Measurements from ENCODE around the gene CFAP61. TPM values are rescaled to one million over a fixed set of nuclear protein-coding genes. Genes with fewer than 3 reads are reported as not detected.

The CFAP61 gene
- polyA plus RNA-seq, 1 of the 3 experiments (the other 2 are of a cell fraction) = 0.26 TPM

DNA sequence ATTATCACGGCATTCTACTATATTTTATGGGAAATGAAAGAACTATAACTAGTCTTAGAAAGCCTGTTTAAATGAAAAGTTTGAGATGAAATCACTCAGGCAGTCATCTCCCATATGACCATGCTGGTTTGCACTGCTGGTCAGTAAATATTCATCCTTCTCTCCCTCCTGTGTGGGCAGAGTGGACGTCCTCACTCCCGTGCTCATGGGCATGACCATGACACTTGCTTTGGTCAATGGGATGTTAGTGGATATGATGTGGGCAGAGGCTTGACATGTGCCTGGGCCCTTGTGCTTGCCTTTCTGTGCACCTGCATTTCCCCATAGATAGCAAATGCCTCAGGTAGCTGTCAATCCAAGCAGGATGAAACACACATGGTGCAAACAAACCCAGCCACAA is 222.5 kb downstream of the CFAP61 start:
- POLR2A ChIA-PET = no interaction called here
- H3K9ac ChIP-seq = no peak overlapping the region

More for the DNA sequence above, 222.5 kb downstream of the CFAP61 start:
- Histone ChIP-seq H3K27ac (ENCODE audit: low read depth in 2 of 2, low read length in 1 of 2) (no peak overlapping the region), H4K20me1 (ENCODE audit: insufficient read depth) (no peaks in the 10 kb centered on the region), H3F3A (replicated peaks; ENCODE audit: insufficient read depth) (no peaks in the 10 kb centered on the region), H2AFZ (ENCODE audit: low read depth) (no peak overlapping the region), H3K9me3 (no peaks in the 10 kb centered on the region), H3K27me3 (ENCODE audit: insufficient read depth) (no peaks in the 10 kb centered on the region), H3K4me2 (no peak overlapping the region), H3K36me3 (replicated peaks in 1 of 2; ENCODE audit: control insufficient read depth in 1 of 2, insufficient read depth in 2 of 2, low read length in 1 of 2) (no peaks in the 10 kb centered on the region), H3K4me1 (ENCODE audit: control insufficient read depth in 1 of 2, insufficient read depth in 2 of 2, low read depth in 1 of 2, low read length in 1 of 2) (no peaks in the 10 kb centered on the region; a peak in 1 of 4 replicates), H3K79me2 (ENCODE audit: insufficient read depth) (no peaks in the 10 kb centered on the region), H3K4me3 (ENCODE audit: low read depth in 2 of 2, low read length in 1 of 2) (no peak overlapping the region), H3K9me2 (no peaks in the 10 kb centered on the region)
- 40% methylated on average over 3 of the region's 3 CpGs for WGBS (ENCODE audit: low lambda C conversion rate)
- CTCF ChIA-PET = interaction anchor here (1.1 kb wide), 1 partner anchor 8 kb away, joined by 3 read pairs; no protein-coding TSS in a partner anchor
- no peak for TF ChIP-seq TEAD4 (IDR thresholded peaks at IDR 0.05; ENCODE audit: borderline replicate concordance, insufficient read depth)
- TF ChIP-seq, protein P1, sequence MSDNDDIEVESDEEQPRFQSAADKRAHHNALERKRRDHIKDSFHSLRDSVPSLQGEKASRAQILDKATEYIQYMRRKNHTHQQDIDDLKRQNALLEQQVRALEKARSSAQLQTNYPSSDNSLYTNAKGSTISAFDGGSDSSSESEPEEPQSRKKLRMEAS (IDR thresholded peaks at IDR 0.05; ENCODE audit: low read depth) = no peak
- TF ChIP-seq, protein P2, sequence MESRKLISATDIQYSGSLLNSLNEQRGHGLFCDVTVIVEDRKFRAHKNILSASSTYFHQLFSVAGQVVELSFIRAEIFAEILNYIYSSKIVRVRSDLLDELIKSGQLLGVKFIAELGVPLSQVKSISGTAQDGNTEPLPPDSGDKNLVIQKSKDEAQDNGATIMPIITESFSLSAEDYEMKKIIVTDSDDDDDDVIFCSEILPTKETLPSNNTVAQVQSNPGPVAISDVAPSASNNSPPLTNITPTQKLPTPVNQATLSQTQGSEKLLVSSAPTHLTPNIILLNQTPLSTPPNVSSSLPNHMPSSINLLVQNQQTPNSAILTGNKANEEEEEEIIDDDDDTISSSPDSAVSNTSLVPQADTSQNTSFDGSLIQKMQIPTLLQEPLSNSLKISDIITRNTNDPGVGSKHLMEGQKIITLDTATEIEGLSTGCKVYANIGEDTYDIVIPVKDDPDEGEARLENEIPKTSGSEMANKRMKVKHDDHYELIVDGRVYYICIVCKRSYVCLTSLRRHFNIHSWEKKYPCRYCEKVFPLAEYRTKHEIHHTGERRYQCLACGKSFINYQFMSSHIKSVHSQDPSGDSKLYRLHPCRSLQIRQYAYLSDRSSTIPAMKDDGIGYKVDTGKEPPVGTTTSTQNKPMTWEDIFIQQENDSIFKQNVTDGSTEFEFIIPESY (IDR thresholded peaks at IDR 0.05; ENCODE audit: borderline replicate concordance, low read depth) = no peak
- no peak for TF ChIP-seq EZH2phosphoT487 (IDR thresholded peaks at IDR 0.05; ENCODE audit: borderline replicate concordance, low read depth)
- TF ChIP-seq TAF1 (IDR thresholded peaks at IDR 0.05; ENCODE audit: borderline replicate concordance, low read depth, low read length) = no peak
- no peak for TF ChIP-seq SIN3A (IDR thresholded peaks at IDR 0.05; ENCODE audit: borderline replicate concordance, low read depth, low read length)
- TF ChIP-seq, protein P3, sequence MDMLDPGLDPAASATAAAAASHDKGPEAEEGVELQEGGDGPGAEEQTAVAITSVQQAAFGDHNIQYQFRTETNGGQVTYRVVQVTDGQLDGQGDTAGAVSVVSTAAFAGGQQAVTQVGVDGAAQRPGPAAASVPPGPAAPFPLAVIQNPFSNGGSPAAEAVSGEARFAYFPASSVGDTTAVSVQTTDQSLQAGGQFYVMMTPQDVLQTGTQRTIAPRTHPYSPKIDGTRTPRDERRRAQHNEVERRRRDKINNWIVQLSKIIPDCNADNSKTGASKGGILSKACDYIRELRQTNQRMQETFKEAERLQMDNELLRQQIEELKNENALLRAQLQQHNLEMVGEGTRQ (IDR thresholded peaks at IDR 0.05; ENCODE audit: borderline replicate concordance, low read depth, low read length) = no peak
- TF ChIP-seq SMC3 (IDR thresholded peaks at IDR 0.05; ENCODE audit: low read depth, low read length) = no peak
- TF ChIP-seq, protein P4, sequence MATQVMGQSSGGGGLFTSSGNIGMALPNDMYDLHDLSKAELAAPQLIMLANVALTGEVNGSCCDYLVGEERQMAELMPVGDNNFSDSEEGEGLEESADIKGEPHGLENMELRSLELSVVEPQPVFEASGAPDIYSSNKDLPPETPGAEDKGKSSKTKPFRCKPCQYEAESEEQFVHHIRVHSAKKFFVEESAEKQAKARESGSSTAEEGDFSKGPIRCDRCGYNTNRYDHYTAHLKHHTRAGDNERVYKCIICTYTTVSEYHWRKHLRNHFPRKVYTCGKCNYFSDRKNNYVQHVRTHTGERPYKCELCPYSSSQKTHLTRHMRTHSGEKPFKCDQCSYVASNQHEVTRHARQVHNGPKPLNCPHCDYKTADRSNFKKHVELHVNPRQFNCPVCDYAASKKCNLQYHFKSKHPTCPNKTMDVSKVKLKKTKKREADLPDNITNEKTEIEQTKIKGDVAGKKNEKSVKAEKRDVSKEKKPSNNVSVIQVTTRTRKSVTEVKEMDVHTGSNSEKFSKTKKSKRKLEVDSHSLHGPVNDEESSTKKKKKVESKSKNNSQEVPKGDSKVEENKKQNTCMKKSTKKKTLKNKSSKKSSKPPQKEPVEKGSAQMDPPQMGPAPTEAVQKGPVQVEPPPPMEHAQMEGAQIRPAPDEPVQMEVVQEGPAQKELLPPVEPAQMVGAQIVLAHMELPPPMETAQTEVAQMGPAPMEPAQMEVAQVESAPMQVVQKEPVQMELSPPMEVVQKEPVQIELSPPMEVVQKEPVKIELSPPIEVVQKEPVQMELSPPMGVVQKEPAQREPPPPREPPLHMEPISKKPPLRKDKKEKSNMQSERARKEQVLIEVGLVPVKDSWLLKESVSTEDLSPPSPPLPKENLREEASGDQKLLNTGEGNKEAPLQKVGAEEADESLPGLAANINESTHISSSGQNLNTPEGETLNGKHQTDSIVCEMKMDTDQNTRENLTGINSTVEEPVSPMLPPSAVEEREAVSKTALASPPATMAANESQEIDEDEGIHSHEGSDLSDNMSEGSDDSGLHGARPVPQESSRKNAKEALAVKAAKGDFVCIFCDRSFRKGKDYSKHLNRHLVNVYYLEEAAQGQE (IDR thresholded peaks at IDR 0.05; ENCODE audit: low read depth, low read length) = no peak
- TF ChIP-seq YY1 (IDR thresholded peaks at IDR 0.05; ENCODE audit: low read depth) = no peak
- no peak for TF ChIP-seq RCOR1 (IDR thresholded peaks at IDR 0.05; ENCODE audit: low read length)
- TF ChIP-seq GATA2 (CRISPR knock-in tag; IDR thresholded peaks at IDR 0.05) = no peak
- TF ChIP-seq ELF1 (IDR thresholded peaks at IDR 0.05) = no peak
- no peak for TF ChIP-seq JUND (IDR thresholded peaks at IDR 0.05)
- no peak for TF ChIP-seq FOSL2 (IDR thresholded peaks at IDR 0.05; ENCODE audit: borderline replicate concordance, low read depth)
- no peak for DNase-seq
